Endothelial cell of umbilical vein (primary cell): ENCODE measurements around the gene E2F4. TPM values are rescaled to one million over a fixed set of nuclear protein-coding genes. Genes with fewer than 3 reads are reported as not detected.

Source experiments
- BruUV-seq: library from RNA; stranded (reverse); fragments of 400-500 nt; replicated peaks from 2 replicates; lab custom pipeline; 2021; lab: Mats Ljungman, UMichigan
- CTCF ChIA-PET: fragments of 300-600, 350-600 bp; sonication (Branson Sonifier 250); formaldehyde crosslinking; loops from one replicate; lab custom pipeline; 2021; ENCODE audit warnings: antibody characterized with exemption, inconsistent platforms; lab: Charles Lee
- POLR2A ChIA-PET: fragments of 300-600, 350-600 bp; sonication (Branson Sonifier 250); formaldehyde crosslinking; loops from one replicate; lab custom pipeline; 2021; ENCODE audit warnings: antibody characterized with exemption, inconsistent platforms; lab: Charles Lee
- DNase-seq: peaks from one replicate; pipeline ENCODE4 v3.0.0-alpha.2; 2011; ENCODE audit warnings: low read depth, low spot score
- FAIRE-seq: peaks from 2 replicates; lab custom pipeline; 2011; peaks lifted over from hg19 to GRCh38; lab: Jason Lieb, UNC
- H2AFZ ChIP-seq: 2 replicates; pipeline ENCODE4 v1.6.0; 2012; ENCODE audit warnings: low read depth, low read length, control low read depth, inconsistent platforms
- H3K27ac ChIP-seq: 2 replicates; pipeline ENCODE4 v1.5.1; 2011; ENCODE audit warnings: low read depth, mild to moderate bottlenecking, control low read depth, low read length, moderate library complexity; ENCODE audit not compliant: insufficient read depth
- H3K27me3 ChIP-seq, 2 experiments: 2 replicates each; pipeline versions ENCODE4 v1.6.0 to v1.6.1; 2011; ENCODE audit warnings: low read length in 2 of 2, mixed read lengths in 1 of 2; ENCODE audit not compliant: control insufficient read depth in 2 of 2, insufficient read depth in 2 of 2
- H3K36me3 ChIP-seq, 2 experiments: 2 replicates in 1 of 2; 3 replicates in 1 of 2; pipeline ENCODE4 v1.5.1; 2011; ENCODE audit warnings: low read length in 2 of 2, mild to moderate bottlenecking in 1 of 2, moderate library complexity in 1 of 2; ENCODE audit not compliant: control insufficient read depth in 2 of 2, insufficient read depth in 2 of 2; ENCODE audit errors: extremely low read depth in 1 of 2
- H3K4me1 ChIP-seq: 3 replicates; pipeline ENCODE4 v1.5.1; 2011; ENCODE audit warnings: mild to moderate bottlenecking, low read length; ENCODE audit not compliant: control insufficient read depth, insufficient read depth; ENCODE audit errors: extremely low read depth
- H3K4me2 ChIP-seq: 2 replicates; pipeline ENCODE4 v1.6.1; 2011; ENCODE audit warnings: low read length, control low read depth, mixed read lengths; ENCODE audit not compliant: insufficient read depth
- H3K4me3 ChIP-seq, 3 experiments: fragments of 200-600 bp in 1 of 3; sonication (generic), shearing (Covaris generic) in 1 of 3; replicated peaks in 1 of 3; 2 replicates each; pipeline ENCODE4 v1.5.1; 2011 to 2016; ENCODE audit warnings: control low read depth in 3 of 3, low read length in 3 of 3, mild to moderate bottlenecking in 2 of 3, inconsistent platforms in 1 of 3, low read depth in 1 of 3, moderate library complexity in 1 of 3; ENCODE audit not compliant: insufficient read depth in 1 of 3
- H3K79me2 ChIP-seq: 2 replicates; pipeline ENCODE4 v1.6.0; 2012; ENCODE audit warnings: low read length, inconsistent platforms; ENCODE audit not compliant: control insufficient read depth, insufficient read depth
- H3K9ac ChIP-seq: replicated peaks from 2 replicates; pipeline ENCODE3; 2011; ENCODE audit warnings: low read length, control low read depth; ENCODE audit not compliant: insufficient read depth; ENCODE audit errors: extremely low read depth
- H3K9me1 ChIP-seq: replicated peaks from 3 replicates; pipeline ENCODE4 v1.6.0; 2011; ENCODE audit warnings: mild to moderate bottlenecking, low read length; ENCODE audit not compliant: control insufficient read depth, insufficient read depth; ENCODE audit errors: extremely low read depth
- H3K9me3 ChIP-seq: replicated peaks from 2 replicates; pipeline ENCODE4 v1.5.1; 2012; ENCODE audit warnings: low read length, inconsistent platforms; ENCODE audit not compliant: control insufficient read depth, insufficient read depth
- H4K20me1 ChIP-seq: replicated peaks from 2 replicates; pipeline ENCODE3; 2011; ENCODE audit warnings: mild to moderate bottlenecking, low read length; ENCODE audit not compliant: control insufficient read depth, insufficient read depth; ENCODE audit errors: extremely low read depth
- EZH2 ChIP-seq: IDR thresholded peaks from 2 replicates; pipeline ENCODE4 v1.6.1; 2012; ENCODE audit warnings: borderline replicate concordance, low read depth, mild to moderate bottlenecking, moderate library complexity, low read length, inconsistent platforms; ENCODE audit not compliant: severe bottlenecking
- FOS ChIP-seq: IDR thresholded peaks from 2 replicates; pipeline ENCODE4 v1.6.1; 2011; ENCODE audit warnings: mild to moderate bottlenecking, low read length, moderate library complexity, borderline replicate concordance; ENCODE audit not compliant: insufficient read depth
- GATA2 ChIP-seq: IDR thresholded peaks from 2 replicates; pipeline ENCODE4 v1.7.0; 2011; ENCODE audit warnings: low read depth, mild to moderate bottlenecking, moderate library complexity, mixed read lengths, low read length; ENCODE audit not compliant: insufficient read length, insufficient read depth
- JUN ChIP-seq: IDR thresholded peaks from 2 replicates; pipeline ENCODE4 v1.6.1; 2011; ENCODE audit warnings: borderline replicate concordance, low read depth; ENCODE audit not compliant: insufficient read length, insufficient read depth
- MYC ChIP-seq: IDR thresholded peaks from one replicate; pipeline ENCODE4 v1.6.1; 2011; ENCODE audit warnings: mild to moderate bottlenecking, low read depth, low read length
- POLR2A ChIP-seq: IDR thresholded peaks from 2 replicates; pipeline ENCODE4 v1.6.1; 2012; ENCODE audit warnings: low read depth, mild to moderate bottlenecking, control low read depth, low read length
- POLR2AphosphoS5 ChIP-seq: IDR thresholded peaks from 2 replicates; pipeline ENCODE4 v1.6.1; 2012; ENCODE audit warnings: low read depth, mild to moderate bottlenecking, control low read depth, low read length, moderate library complexity; ENCODE audit not compliant: insufficient read depth
- dilution Hi-C: fragments of 300-500 bp; cut with MboI; formaldehyde crosslinking; loops from one replicate; pipeline ENCODE4 v1.15.0; 2019; ENCODE audit warnings: low sequenced_read_pairs; ENCODE audit not compliant: extremely low pct_ligation_motif_present
- intact Hi-C: fragments of 100-400 bp; cut with micrococcal nuclease; formaldehyde crosslinking; loops from one replicate; pipeline ENCODE4 v1.10.0; 2022
- polyA plus RNA-seq, 4 experiments: library from polyadenylated mRNA; depleted of rRNA in 3 of 4; stranded (reverse) in 3 of 4; unstranded in 1 of 4; fragments of >200 nt; gene quantifications; 2 replicates each; pipeline versions ENCODE4 v1.2.1 to v1.2.3, GENCODE V29; 2011 to 2012; ENCODE audit warnings: missing spikeins in 1 of 4
- total RNA-seq: library from RNA; stranded (reverse); gene quantifications from 2 replicates; pipeline ENCODE4 v1.2.3, GENCODE V29; 2021
- TF ChIP-seq, protein P1 (sequence below): IDR thresholded peaks from 2 replicates; pipeline ENCODE4 v1.6.1; 2011; ENCODE audit not compliant: insufficient read depth, insufficient read length
- TF ChIP-seq, protein P2 (sequence below), 2 donors: IDR thresholded peaks; 1 replicate in 1 of 2; 2 replicates in 1 of 2; pipeline ENCODE4 v1.5.1; 2011; ENCODE audit warnings: low read length in 2 of 2, mild to moderate bottlenecking in 2 of 2, moderate library complexity in 2 of 2, control low read depth in 1 of 2, inconsistent platforms in 1 of 2, low read depth in 1 of 2; ENCODE audit not compliant: insufficient read depth in 1 of 2; ENCODE audit errors: extremely low read depth in 1 of 2

E2F4 gene
- total and polyA plus RNA-seq, 2 donors (not counting 3 experiments of a cell fraction or from before 2014, with no cell fraction given): 112 to 168 TPM

DNA sequence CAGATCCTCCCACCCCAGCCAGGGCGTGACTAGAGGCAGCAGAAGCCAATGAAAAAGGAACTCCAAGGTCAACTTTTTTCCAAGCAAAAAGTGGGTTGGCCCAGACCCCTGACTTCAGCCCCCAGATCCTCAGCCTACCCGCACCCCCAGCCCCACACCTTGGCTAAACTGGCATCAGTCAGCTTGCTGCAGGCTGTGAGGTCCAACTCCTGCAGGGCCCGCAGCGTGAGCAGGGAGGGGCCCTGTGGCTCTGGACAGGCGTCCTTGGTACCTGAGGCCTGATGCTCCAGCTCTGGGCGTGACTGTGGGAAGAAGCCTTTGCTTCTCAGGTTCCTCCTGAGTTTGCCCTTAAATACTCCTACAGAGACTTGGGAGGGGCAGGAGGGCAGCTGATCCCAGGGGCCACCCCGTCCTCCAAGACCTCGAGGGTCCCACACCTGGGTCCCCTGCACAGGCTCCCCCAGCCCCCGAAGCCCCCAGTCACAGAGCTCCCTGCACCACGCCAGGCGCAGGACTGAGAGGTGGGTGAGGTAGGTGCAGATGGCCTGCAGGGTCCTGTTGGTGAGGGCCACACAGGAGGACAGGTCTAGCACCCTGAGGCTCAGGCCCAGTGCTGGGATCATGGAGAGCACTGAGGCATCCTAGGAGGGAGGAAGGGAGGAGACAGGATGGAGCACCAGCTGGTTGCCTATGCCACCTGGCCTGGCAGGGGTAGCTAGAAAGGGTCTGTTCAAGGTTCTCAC, 16.4 kb downstream of the E2F4 start:
- H3K79me2 ChIP-seq: no peaks in the 10 kb centered on the region
- no peaks in the 10 kb centered on the region for H3K27me3 ChIP-seq
- H3K4me3 ChIP-seq: no peak overlapping the region
- no peak overlapping the region for H3K4me2 ChIP-seq
- POLR2A ChIA-PET: no interaction called here
- CTCF ChIA-PET: interaction anchor here (0.8 to 1.9 kb wide), 4 partner anchors 9 to 53 kb away, joined by 3 to 10 read pairs (median 3); partner anchors contain the start of gene ELMO3
- H4K20me1 ChIP-seq: no peaks in the 10 kb centered on the region
- H3K9me1 ChIP-seq: no peaks in the 10 kb centered on the region
- intact Hi-C loops (no loop called here), dilution Hi-C loops (no loop called here)
- BruUV-seq: no TSS peak
- H3K9me3 ChIP-seq: no peaks in the 10 kb centered on the region
- H2AFZ ChIP-seq: no peak overlapping the region
- H3K9ac ChIP-seq: no peak overlapping the region
- TF ChIP-seq JUN (no peak), EZH2 (no peak), GATA2 (no peak), POLR2A (no peak), POLR2AphosphoS5 (no peak), FOS (no peak), MYC (no peak)
- TF ChIP-seq, protein P1, sequence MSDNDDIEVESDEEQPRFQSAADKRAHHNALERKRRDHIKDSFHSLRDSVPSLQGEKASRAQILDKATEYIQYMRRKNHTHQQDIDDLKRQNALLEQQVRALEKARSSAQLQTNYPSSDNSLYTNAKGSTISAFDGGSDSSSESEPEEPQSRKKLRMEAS: no peak
- TF ChIP-seq, protein P2, sequence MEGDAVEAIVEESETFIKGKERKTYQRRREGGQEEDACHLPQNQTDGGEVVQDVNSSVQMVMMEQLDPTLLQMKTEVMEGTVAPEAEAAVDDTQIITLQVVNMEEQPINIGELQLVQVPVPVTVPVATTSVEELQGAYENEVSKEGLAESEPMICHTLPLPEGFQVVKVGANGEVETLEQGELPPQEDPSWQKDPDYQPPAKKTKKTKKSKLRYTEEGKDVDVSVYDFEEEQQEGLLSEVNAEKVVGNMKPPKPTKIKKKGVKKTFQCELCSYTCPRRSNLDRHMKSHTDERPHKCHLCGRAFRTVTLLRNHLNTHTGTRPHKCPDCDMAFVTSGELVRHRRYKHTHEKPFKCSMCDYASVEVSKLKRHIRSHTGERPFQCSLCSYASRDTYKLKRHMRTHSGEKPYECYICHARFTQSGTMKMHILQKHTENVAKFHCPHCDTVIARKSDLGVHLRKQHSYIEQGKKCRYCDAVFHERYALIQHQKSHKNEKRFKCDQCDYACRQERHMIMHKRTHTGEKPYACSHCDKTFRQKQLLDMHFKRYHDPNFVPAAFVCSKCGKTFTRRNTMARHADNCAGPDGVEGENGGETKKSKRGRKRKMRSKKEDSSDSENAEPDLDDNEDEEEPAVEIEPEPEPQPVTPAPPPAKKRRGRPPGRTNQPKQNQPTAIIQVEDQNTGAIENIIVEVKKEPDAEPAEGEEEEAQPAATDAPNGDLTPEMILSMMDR (IDR thresholded peaks at IDR 0.05; ENCODE audit: extremely low read depth in 1 of 2, insufficient read depth in 1 of 2, low read depth in 1 of 2, low read length in 2 of 2): no peak
- H3K4me1 ChIP-seq: peaks cover 5% of the 10 kb centered on the region
- H3K27ac ChIP-seq: no peak overlapping the region
- DNase-seq (no peak), FAIRE-seq (no peak)
- H3K36me3 ChIP-seq: peaks cover 0 to 10% of the 10 kb centered on the region in 2 experiments
